MM.1S (cell line): ENCODE data around the gene RELN.
A peak's percentile ranks its signal among the peaks of the same experiment; 100 is the strongest.

Experiments
- DNase-seq: peaks from one replicate; pipeline ENCODE4 v3.0.0-alpha.2; 2015
- H2AFZ ChIP-seq: fragments of 300-600 bp; sonication (generic); 2 replicates; pipeline ENCODE4 v1.6.0; 2016; ENCODE audit warnings: antibody characterized with exemption, low read length
- H3F3A ChIP-seq: fragments of 300-600 bp; sonication (generic); 2 replicates; pipeline ENCODE4 v1.6.1; 2016; ENCODE audit warnings: mild to moderate bottlenecking, antibody characterized with exemption, low read length, moderate library complexity, mixed read lengths; ENCODE audit not compliant: insufficient read depth
- H3K27ac ChIP-seq: fragments of 300-600 bp; sonication (generic); 2 replicates; pipeline ENCODE4 v1.5.1; 2016; ENCODE audit warnings: mild to moderate bottlenecking, low read length
- H3K27me3 ChIP-seq: fragments of 300-600 bp; sonication (generic); replicated peaks from 2 replicates; pipeline ENCODE4 v1.6.0; 2016; ENCODE audit warnings: low read length; ENCODE audit not compliant: insufficient read depth
- H3K36me3 ChIP-seq: fragments of 300-600 bp; sonication (generic); replicated peaks from 2 replicates; pipeline ENCODE4 v1.6.1; 2016; ENCODE audit warnings: mild to moderate bottlenecking, low read length, mixed read lengths; ENCODE audit not compliant: insufficient read depth
- H3K4me1 ChIP-seq: fragments of 300-600 bp; sonication (generic); 2 replicates; pipeline ENCODE4 v1.6.1; 2016; ENCODE audit warnings: low read length, mixed read lengths
- H3K4me2 ChIP-seq: fragments of 300-600 bp; sonication (generic); 2 replicates; pipeline ENCODE4 v1.6.0; 2016; ENCODE audit warnings: low read depth, low read length
- H3K4me3 ChIP-seq: fragments of 300-600 bp; sonication (generic); 2 replicates; pipeline ENCODE4 v1.5.1; 2016; ENCODE audit warnings: low read length, mixed read lengths
- H3K79me2 ChIP-seq: fragments of 300-600 bp; sonication (generic); 2 replicates; pipeline ENCODE4 v1.6.1; 2016; ENCODE audit warnings: mixed run types, low read length, mixed read lengths
- H3K9ac ChIP-seq: fragments of 300-600 bp; sonication (generic); 2 replicates; pipeline ENCODE4 v1.6.1; 2016; ENCODE audit warnings: low read length, mixed read lengths
- H3K9me2 ChIP-seq: fragments of 300-600 bp; sonication (generic); replicated peaks from 2 replicates; pipeline ENCODE4 v1.6.1; 2016; ENCODE audit warnings: mild to moderate bottlenecking, low read length, mixed read lengths; ENCODE audit not compliant: insufficient read depth
- H3K9me3 ChIP-seq: fragments of 300-600 bp; sonication (generic); replicated peaks from 2 replicates; pipeline ENCODE4 v1.6.1; 2016; ENCODE audit warnings: mild to moderate bottlenecking, low read length, mixed read lengths; ENCODE audit not compliant: insufficient read depth
- H4K20me1 ChIP-seq: fragments of 300-600 bp; sonication (generic); 2 replicates; pipeline ENCODE4 v1.6.1; 2016; ENCODE audit warnings: mild to moderate bottlenecking, low read length, moderate library complexity, mixed read lengths; ENCODE audit not compliant: insufficient read depth
- CTCF ChIP-seq: fragments of 300-600 bp; sonication (generic); IDR thresholded peaks from 2 replicates; pipeline ENCODE4 v1.5.1; 2016; ENCODE audit warnings: antibody characterized with exemption, low read length, mixed read lengths
- EZH2 ChIP-seq: fragments of 300-600 bp; sonication (generic); optimal IDR thresholded peaks from 2 replicates; pipeline ENCODE3; 2017; ENCODE audit warnings: low read depth, mild to moderate bottlenecking, antibody characterized with exemption, low read length, mixed read lengths
- EZH2phosphoT487 ChIP-seq: fragments of 300-600 bp; sonication (generic); IDR thresholded peaks from 2 replicates; pipeline ENCODE4 v1.6.1; 2018; ENCODE audit warnings: antibody characterized with exemption, low read length

Gene RELN

GRCh38 chr7:103988468-103989199 lies 824 bp downstream of the RELN start:
- H3K4me3 ChIP-seq, result peak overlapping the region; percentile 45
- no peak overlapping the region for H3K9ac ChIP-seq
- no peaks in the 10 kb centered on the region for H3K9me2 ChIP-seq
- H3K27ac ChIP-seq, result no peak overlapping the region
- H3K4me2 ChIP-seq, result peak overlapping the region; percentile 86
- H3K79me2 ChIP-seq, result no peaks in the 10 kb centered on the region
- no peaks in the 10 kb centered on the region for H3K9me3 ChIP-seq
- no peak for DNase-seq
- no peaks in the 10 kb centered on the region for H4K20me1 ChIP-seq
- H3K4me1 ChIP-seq, result no peaks in the 10 kb centered on the region
- H3K36me3 ChIP-seq, result no peaks in the 10 kb centered on the region
- H2AFZ ChIP-seq, result no peak overlapping the region
- H3K27me3 ChIP-seq, result no peaks in the 10 kb centered on the region; the same call in 1 of the 2 replicates
- TF ChIP-seq CTCF (no peak), EZH2phosphoT487 (no peak), EZH2 (no peak)
- H3F3A ChIP-seq, result no peaks in the 10 kb centered on the region

- no peaks in the 10 kb centered on the region for H3K4me1 ChIP-seq
- no peak overlapping the region for H3K27ac ChIP-seq
- H3K79me2 ChIP-seq, result no peaks in the 10 kb centered on the region
- H3K36me3 ChIP-seq, result no peaks in the 10 kb centered on the region
- DNase-seq, result no peak
- no peaks in the 10 kb centered on the region; the same call in 1 of the 2 replicates for H3K27me3 ChIP-seq
- H3K9me3 ChIP-seq, result no peaks in the 10 kb centered on the region
- no peak overlapping the region for H3K4me3 ChIP-seq
- no peak overlapping the region for H3K9ac ChIP-seq
- H4K20me1 ChIP-seq, result no peaks in the 10 kb centered on the region
- H3K9me2 ChIP-seq, result no peaks in the 10 kb centered on the region
- TF ChIP-seq EZH2 (no peak), EZH2phosphoT487 (no peak), CTCF (no peak)
- H2AFZ ChIP-seq, result no peak overlapping the region
- H3F3A ChIP-seq, result no peaks in the 10 kb centered on the region
- no peak overlapping the region for H3K4me2 ChIP-seq
Measured at GRCh38 chr7:103987451-103987850, 2.0 kb downstream of the RELN start.

- Histone ChIP-seq H3K27ac (no peak overlapping the region), H3K79me2 (no peaks in the 10 kb centered on the region), H4K20me1 (no peaks in the 10 kb centered on the region), H3F3A (no peaks in the 10 kb centered on the region), H3K9me2 (no peaks in the 10 kb centered on the region), H3K9me3 (no peaks in the 10 kb centered on the region), H3K4me3 (no peak overlapping the region), H3K36me3 (no peaks in the 10 kb centered on the region), H3K27me3 (no peaks in the 10 kb centered on the region; the same call in 1 of the 2 replicates), H3K4me2 (no peak overlapping the region), H2AFZ (no peak overlapping the region), H3K9ac (no peak overlapping the region), H3K4me1 (no peaks in the 10 kb centered on the region)
- no peak for TF ChIP-seq CTCF
- TF ChIP-seq EZH2phosphoT487, result no peak
- no peak for DNase-seq
Measured at GRCh38 chr7:103985565-103986126, 3.8 kb downstream of the RELN start.
